ENCODE data around the gene ZBTB34.

DNA sequence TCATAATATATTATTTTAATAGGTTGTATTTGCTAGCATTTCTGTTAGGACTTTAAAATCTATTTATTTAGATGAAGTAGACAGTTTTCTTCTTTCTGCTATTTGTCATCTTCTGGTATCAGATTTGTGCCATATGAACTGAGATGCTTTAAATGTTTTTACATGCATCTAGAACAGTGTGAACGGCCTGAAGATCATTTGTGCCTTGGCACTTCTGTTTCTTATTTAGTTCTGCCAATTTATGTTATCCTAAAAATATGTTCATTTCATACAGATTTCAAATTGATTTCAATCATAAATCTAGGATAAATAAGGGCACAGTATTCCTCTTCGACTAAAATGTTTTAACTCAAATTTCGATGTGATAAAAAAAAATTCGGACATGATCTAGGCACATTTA is 16.1 kb downstream of the ZBTB34 start:
- TF ChIP-seq POLR2A (IDR thresholded peaks at IDR 0.05; ENCODE audit: low read depth, low read length) (no peak), POLR2AphosphoS5 (IDR thresholded peaks at IDR 0.05; ENCODE audit: low read depth, low read length) (no peak)

Measured in GM12892 (cell line).